ENCODE measurements around the gene MACROH2A1. TPM values are rescaled to one million over a fixed set of nuclear protein-coding genes. Genes with fewer than 3 reads are reported as not detected.

The MACROH2A1 gene
- total RNA-seq, 2 donors from 2014 or later, result 84.8 to 173 TPM

DNA sequence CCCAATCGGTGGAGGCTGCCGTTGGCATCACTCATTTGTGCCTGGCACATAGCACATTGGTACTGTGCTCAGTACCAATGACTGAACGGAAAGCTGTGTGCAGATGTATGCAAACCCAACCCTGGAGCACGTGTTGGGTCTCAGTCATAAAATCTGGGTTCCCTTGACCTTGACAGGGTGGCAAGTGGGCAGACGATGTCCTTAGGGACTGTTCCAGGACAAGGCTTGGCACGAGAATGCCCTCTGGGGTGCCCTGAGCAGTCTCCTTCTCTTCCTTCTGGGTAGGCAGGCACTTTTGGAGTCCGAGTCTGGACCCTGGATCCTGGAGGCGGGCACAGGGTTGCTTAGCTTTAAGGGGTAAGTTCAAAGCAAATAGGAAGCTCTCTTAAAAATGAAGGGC, 75.8 kb downstream of the MACROH2A1 start:
- no peak for ATAC-seq (replicated peaks)
- Mint-ChIP-seq H3K36me3 (ENCODE audit: low read depth) (no peaks in the 10 kb centered on the region), H3K27ac (no peak overlapping the region), H3K9me3 (no peaks in the 10 kb centered on the region), H3K4me1 (no peaks in the 10 kb centered on the region), H3K4me3 (no peak overlapping the region), H3K27me3 (no peaks in the 10 kb centered on the region)

DNA sequence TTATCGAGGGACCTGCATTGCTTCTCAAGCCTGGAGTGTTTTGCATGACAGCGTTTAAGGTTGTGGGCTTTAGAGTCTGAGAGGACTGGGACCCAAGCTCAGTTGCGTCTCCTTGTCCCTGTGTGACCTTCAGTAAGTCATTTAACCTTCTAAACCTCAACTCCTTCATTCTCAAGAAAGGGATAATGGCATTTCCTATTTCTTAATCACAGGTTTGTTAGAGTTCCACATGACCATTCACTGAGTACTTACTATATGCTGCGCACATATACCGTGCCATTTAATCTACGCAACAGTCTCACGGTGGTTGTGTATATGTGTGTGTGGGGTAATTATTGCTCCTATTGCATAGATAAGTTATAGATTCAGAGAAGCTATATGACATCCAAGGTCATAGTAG, 76.3 kb downstream of the MACROH2A1 start:
- no peak overlapping the region for H3K27ac Mint-ChIP-seq
- ATAC-seq (replicated peaks), result no peak
- no peaks in the 10 kb centered on the region for H3K27me3 Mint-ChIP-seq
- no peak overlapping the region for H3K4me3 Mint-ChIP-seq
- no peaks in the 10 kb centered on the region for H3K4me1 Mint-ChIP-seq
- H3K9me3 Mint-ChIP-seq, result no peaks in the 10 kb centered on the region
- H3K36me3 Mint-ChIP-seq (ENCODE audit: low read depth), result no peaks in the 10 kb centered on the region

DNA sequence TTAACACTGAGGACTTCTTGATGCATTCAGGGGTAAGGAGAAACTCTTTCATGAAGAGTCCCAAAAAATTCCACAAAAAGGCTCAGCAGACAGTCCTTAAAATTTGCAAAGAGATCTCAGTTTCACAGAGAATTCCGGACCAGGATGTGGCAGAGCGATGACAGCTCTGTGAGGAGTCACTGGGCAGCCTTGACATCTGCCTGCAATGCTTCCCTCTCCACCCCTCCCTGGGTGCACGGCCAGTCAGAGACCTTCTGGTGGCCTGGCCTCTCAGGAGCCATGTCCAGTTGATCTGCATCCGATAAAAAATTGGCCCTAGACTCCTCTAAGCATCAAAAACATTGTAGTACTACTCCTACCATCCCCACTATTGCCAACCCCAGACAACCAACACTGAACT, 76.8 kb downstream of the MACROH2A1 start:
- ATAC-seq (replicated peaks), result no peak
- no peak overlapping the region for H3K27ac Mint-ChIP-seq
- no peaks in the 10 kb centered on the region for H3K4me1 Mint-ChIP-seq
- no peaks in the 10 kb centered on the region for H3K36me3 Mint-ChIP-seq (ENCODE audit: low read depth)
- no peak overlapping the region for H3K4me3 Mint-ChIP-seq
- H3K9me3 Mint-ChIP-seq, result no peaks in the 10 kb centered on the region
- no peaks in the 10 kb centered on the region for H3K27me3 Mint-ChIP-seq

DNA sequence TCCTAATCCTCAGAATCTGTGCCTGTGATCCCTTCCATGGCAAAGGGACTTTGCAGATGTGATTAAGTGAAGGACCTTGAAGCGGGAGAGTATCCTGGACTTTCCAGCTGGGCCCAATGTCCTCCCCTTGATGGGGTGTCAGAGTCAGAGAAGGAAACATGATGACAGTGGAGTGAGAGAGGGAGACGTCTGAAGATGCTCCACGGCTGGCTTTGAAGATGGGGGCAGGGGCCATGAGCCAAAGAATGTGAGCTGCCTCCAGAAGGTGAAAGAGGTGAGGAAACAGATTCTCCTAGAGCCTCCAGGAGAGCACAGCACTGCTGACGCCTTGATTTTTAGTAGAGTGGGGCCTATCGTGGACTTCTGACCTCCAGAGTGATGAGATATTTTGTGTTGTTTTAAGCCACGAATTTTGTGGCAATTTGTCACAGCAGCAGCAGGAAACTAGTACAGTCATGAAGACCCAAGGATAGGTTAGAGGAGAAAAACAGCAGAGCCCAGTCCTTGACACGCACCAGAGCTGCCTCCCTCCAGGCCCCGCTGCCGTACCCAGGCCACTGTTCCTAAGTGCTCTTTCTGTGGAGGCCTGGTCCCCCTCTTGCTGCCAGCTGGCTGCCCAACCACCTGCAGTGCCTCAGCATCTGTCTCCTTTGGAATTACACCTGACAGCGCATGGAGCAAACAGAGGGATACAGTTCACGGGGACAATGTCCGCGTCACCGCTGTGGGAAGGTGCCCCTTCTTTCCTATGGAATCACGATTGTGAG, 78.1 kb downstream of the MACROH2A1 start:
- Mint-ChIP-seq H3K36me3 (ENCODE audit: low read depth) (no peaks in the 10 kb centered on the region), H3K27me3 (no peaks in the 10 kb centered on the region), H3K4me1 (no peaks in the 10 kb centered on the region), H3K27ac (no peak overlapping the region), H3K9me3 (no peaks in the 10 kb centered on the region), H3K4me3 (no peak overlapping the region)
- no peak for ATAC-seq (replicated peaks)

DNA sequence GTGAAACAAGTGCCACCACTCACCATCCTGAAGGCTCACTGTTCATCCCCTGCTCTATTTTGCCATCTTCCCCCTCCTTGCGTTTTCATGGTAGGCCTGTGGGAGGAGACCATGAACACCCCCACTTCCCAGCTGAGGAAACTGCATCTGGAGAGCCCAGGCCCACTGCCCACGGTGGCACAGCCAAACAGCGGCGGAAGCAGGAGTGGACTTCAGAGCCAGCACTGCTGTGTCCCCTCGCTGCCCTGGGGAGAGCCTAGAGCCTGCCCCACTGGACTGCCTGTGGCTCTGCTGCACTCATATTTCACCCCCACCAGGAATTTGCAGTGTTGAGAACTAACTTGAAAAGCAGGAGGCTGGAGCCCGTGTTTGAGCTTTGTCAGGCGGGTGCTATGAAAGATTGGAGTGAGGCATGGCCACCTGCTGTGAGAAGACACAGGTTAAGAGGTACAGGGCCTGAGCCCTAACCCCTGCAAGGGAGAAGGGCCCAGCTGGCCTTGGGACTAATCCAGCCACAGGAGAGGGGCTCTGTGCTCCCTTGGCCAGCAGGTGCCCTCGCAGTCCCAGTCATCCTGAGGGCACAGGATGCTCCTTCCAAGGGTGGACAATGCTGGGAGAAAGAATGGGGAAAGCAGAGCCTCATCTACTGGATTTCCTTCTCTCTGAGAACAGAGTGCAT, 79.0 kb downstream of the MACROH2A1 start:
- no peak overlapping the region for H3K4me3 Mint-ChIP-seq
- no peaks in the 10 kb centered on the region for H3K9me3 Mint-ChIP-seq
- H3K4me1 Mint-ChIP-seq, result no peaks in the 10 kb centered on the region
- no peak for ATAC-seq (replicated peaks)
- no peaks in the 10 kb centered on the region for H3K27me3 Mint-ChIP-seq
- no peak overlapping the region for H3K27ac Mint-ChIP-seq
- no peaks in the 10 kb centered on the region for H3K36me3 Mint-ChIP-seq (ENCODE audit: low read depth)

DNA sequence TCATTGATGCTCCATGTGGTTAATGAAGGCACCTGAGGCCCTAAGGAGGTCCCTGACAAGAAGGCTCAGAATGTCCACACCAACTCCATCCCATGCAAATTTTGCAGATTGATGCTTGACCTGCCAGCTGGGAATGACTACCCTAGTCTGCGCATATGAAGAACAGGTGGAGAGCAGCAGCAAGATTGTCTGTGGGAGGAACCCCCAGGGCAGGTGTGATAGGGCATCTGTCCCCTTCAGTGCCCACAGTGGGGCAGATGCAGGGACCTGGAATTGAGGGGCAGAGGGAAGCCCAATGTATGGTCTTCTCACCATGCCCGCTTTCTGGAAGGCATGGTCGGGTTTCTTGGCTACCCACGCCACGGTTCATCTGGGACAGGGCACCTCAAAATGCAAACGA, 79.6 kb downstream of the MACROH2A1 start:
- Mint-ChIP-seq H3K27me3 (no peaks in the 10 kb centered on the region), H3K9me3 (no peaks in the 10 kb centered on the region), H3K4me1 (no peaks in the 10 kb centered on the region), H3K36me3 (ENCODE audit: low read depth) (no peaks in the 10 kb centered on the region), H3K4me3 (no peak overlapping the region), H3K27ac (no peak overlapping the region)
- ATAC-seq (replicated peaks), result no peak

DNA sequence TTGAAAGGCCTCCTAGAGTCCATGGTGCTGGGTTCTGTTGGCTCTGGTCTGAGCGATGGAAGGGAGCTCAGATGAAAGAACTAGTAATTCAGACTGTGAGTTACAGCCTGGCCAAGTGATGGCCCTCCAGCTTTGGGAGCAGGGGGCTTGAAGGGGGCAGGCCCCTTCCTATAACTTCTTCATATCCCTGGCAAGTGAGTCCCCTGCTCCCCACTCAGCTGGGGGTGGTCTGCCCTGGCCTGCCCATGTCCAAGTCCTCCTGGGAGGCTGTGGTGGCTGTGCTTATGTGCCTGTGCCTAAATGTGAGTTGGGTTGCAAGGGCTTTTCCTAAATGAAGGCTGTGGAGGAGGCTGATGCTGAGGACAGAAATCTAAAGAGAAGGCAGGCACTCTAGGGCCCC, 80.1 kb downstream of the MACROH2A1 start:
- Mint-ChIP-seq H3K36me3 (ENCODE audit: low read depth) (no peaks in the 10 kb centered on the region), H3K9me3 (no peaks in the 10 kb centered on the region), H3K27ac (no peak overlapping the region), H3K4me3 (no peak overlapping the region), H3K27me3 (no peaks in the 10 kb centered on the region), H3K4me1 (no peaks in the 10 kb centered on the region)
- ATAC-seq (replicated peaks), result no peak

DNA sequence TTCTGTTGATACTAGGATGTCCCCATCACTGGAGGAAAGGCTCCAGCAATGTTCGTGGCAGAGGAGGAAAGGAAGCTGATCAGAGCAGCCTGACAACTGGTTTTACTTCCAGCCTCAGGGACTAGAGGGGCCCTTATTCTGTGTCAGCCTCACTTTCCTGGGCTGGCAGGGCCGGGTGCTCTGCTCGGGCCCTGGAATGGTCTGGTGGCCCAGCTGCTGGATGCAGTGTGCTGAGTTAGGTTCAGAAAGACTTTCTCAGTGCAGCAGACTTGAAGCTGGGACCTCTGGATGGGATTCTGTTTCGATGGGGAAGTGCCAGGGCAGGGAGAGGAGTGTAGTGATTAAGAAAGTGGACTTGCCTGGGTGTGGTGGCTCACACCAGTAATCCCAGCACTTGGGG, 81.0 kb downstream of the MACROH2A1 start:
- H3K9me3 Mint-ChIP-seq, result no peaks in the 10 kb centered on the region
- H3K4me3 Mint-ChIP-seq, result no peak overlapping the region
- no peaks in the 10 kb centered on the region for H3K4me1 Mint-ChIP-seq
- no peak overlapping the region for H3K27ac Mint-ChIP-seq
- H3K36me3 Mint-ChIP-seq (ENCODE audit: low read depth), result no peaks in the 10 kb centered on the region
- no peak for ATAC-seq (replicated peaks)
- no peaks in the 10 kb centered on the region for H3K27me3 Mint-ChIP-seq

DNA sequence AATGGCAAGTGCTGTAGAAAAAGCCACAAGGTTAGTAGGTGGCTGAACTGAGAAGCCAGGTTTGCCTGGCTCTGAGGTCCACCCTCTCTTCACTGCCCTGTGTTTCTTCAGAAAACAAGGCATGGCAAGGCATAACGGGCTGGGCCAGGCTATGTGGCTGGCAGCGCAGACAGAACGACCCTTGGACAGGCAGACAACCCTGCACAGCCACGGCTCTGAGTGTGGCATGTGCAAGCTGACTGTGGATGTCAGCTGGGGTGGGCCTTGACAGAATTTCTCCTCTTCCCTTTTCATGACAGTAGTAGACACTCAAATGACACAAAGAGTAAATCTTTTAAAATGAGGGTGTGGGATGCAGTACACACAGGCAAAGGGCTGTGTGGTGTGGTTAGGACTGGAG, 81.7 kb downstream of the MACROH2A1 start:
- Mint-ChIP-seq H3K9me3 (no peaks in the 10 kb centered on the region), H3K36me3 (ENCODE audit: low read depth) (no peaks in the 10 kb centered on the region)

DNA sequence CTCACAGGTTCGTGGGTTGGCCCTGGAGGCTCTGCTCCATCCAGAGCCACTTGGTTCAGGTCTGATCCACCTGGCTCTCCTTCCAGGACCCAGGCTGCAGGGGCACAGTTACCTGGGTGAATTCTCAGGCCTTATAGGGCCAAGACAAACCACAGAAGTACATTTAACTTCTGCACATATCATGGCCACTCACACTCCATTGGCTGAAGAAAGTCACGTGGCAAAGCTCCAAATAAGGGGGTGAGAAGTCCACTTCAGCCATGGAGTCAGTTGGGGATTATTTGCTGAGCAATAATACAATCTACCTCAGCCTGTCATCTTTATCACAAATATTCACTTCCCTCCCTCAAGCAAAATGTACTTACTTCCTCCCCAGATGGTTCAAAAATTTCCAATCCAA, 83.6 kb downstream of the MACROH2A1 start:
- Mint-ChIP-seq H3K4me3 (no peak overlapping the region), H3K36me3 (ENCODE audit: low read depth) (no peaks in the 10 kb centered on the region), H3K27me3 (no peaks in the 10 kb centered on the region), H3K9me3 (no peaks in the 10 kb centered on the region), H3K4me1 (peaks cover 5% of the 10 kb centered on the region), H3K27ac (no peak overlapping the region)
- no peak for ATAC-seq (replicated peaks)

More for the DNA sequence above, 81.7 kb downstream of the MACROH2A1 start:
- Mint-ChIP-seq H3K4me3 (no peak overlapping the region), H3K27me3 (no peaks in the 10 kb centered on the region), H3K27ac (no peak overlapping the region), H3K4me1 (no peaks in the 10 kb centered on the region)
- no peak for ATAC-seq (replicated peaks)

DNA sequence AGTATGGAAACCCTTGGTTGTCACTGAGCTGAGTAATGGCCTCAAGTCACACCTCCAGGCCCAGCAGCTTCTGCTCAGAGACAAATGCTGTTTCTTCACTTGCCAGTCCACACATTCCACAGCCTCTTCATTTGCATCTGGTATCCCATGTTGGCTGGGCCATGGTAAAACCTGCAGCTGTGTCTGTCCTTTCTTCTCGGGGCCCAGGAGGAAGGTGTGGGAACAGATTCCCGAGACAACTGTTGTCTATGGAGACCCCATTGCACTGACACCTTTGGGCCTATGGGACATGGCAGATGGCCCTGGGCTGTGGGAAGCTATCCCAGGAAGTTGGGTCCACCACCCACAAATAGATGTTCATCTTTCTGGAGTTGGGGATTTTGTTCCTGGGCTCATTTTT, 85.1 kb downstream of the MACROH2A1 start:
- no peak for ATAC-seq (replicated peaks)
- Mint-ChIP-seq H3K9me3 (no peaks in the 10 kb centered on the region), H3K27me3 (no peaks in the 10 kb centered on the region), H3K27ac (no peak overlapping the region), H3K36me3 (ENCODE audit: low read depth) (no peaks in the 10 kb centered on the region), H3K4me3 (no peak overlapping the region), H3K4me1 (peaks cover 17% of the 10 kb centered on the region)

DNA sequence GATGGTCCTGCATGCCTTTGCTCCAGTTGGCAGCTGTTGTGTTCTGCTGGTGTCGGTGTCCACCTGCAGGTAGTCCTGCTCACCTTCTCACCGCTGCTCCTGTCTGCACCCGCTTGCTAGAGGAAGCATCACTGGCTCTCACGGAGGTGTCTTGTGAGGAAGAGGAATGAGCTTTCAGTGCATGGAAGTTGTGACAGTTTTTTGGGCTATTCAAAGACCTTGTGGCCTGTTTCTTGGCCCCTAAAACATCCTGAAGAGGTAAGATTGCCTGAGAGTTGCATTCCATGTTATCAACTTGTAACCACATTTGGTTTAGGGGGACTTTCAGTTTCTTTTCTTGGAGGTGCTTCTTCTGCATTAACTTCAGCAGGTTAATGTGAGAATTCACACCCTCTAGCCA, 85.6 kb downstream of the MACROH2A1 start:
- H3K4me1 Mint-ChIP-seq, result peaks cover 18% of the 10 kb centered on the region
- H3K4me3 Mint-ChIP-seq, result no peak overlapping the region
- no peaks in the 10 kb centered on the region for H3K9me3 Mint-ChIP-seq
- H3K27me3 Mint-ChIP-seq, result no peaks in the 10 kb centered on the region
- ATAC-seq (replicated peaks), result no peak
- H3K27ac Mint-ChIP-seq, result no peak overlapping the region
- H3K36me3 Mint-ChIP-seq (ENCODE audit: low read depth), result no peaks in the 10 kb centered on the region

DNA sequence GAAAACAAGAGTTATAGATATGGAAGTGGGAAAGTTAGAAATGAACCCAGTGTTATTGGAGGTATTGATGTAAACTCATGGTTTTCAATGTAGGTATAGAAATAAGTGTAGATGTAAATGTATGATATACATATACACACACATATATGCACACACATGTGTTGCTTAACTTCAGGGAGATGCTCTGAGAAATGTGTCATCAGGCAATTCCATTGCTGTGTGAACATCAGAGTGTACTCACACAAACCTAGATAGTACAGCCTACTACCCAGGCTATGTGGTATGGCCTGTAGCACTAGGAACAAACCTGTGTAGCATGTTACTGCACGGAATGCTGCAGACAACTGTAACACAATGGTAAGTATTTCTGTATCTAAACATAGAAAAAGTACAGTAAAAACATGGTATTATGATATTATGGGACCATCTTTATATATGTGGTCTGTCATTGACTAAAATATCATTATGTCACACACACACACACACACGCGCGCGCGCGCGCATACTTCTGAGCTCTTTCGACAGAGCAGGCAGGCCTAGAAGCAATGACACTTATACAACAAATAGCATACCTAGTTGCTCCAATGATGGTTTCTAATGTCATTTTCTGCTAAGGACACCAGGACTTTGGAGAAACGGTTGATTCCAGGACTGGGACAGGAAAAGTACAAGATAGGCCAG, 86.6 kb downstream of the MACROH2A1 start:
- H3K4me3 Mint-ChIP-seq, result no peak overlapping the region
- H3K36me3 Mint-ChIP-seq (ENCODE audit: low read depth), result no peaks in the 10 kb centered on the region
- no peaks in the 10 kb centered on the region for H3K9me3 Mint-ChIP-seq
- no peak overlapping the region for H3K27ac Mint-ChIP-seq
- peaks cover 18% of the 10 kb centered on the region for H3K4me1 Mint-ChIP-seq
- no peaks in the 10 kb centered on the region for H3K27me3 Mint-ChIP-seq
- no peak for ATAC-seq (replicated peaks)

DNA sequence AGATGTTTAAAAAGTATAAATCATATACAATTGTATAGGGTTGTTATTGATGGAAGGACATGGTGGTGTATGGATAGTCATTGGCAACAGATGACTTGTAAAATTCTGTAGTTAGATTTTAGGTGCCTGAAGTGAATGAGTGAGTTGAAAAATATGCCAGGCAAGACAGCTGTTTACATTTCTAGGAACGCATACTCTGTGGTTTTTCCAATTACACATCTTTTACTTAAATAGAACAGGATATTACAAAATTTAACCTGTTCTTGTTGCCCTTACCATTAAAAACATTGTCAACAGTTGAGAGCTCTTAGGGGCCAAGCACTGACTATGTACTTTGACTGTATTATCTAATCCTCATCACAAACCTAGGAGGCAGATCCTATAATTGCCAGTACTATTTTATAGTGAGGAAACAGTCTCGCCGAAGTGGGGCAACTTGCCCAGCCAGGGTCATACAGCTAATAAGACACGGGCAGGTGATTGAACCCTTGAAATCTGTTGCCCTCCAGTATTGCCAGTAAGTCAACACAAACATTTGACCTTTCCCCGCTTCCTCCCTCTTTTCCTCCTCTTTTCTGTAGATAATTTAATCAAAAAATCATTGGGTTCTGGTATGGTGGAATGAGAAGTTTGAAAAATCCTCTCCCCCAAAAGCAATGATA, 88.6 kb downstream of the MACROH2A1 start:
- peak; percentile 48 for ATAC-seq (replicated peaks)
- H3K4me3 Mint-ChIP-seq, result no peak overlapping the region
- H3K4me1 Mint-ChIP-seq, result peaks cover 18% of the 10 kb centered on the region
- peaks cover 7% of the 10 kb centered on the region for H3K27me3 Mint-ChIP-seq
- peak overlapping the region; percentile 38 for H3K27ac Mint-ChIP-seq
- no peaks in the 10 kb centered on the region for H3K36me3 Mint-ChIP-seq (ENCODE audit: low read depth)
- H3K9me3 Mint-ChIP-seq, result no peaks in the 10 kb centered on the region
